NCI-H1417 treated with DMSO at 0.1 percent for 48 hours (cell line): ENCODE results near the gene C2orf81.

Source experiments
- DNase-seq: peaks from one replicate; lab custom pipeline; 2025; lab: John Stamatoyannopoulos, UW

Gene C2orf81

DNA sequence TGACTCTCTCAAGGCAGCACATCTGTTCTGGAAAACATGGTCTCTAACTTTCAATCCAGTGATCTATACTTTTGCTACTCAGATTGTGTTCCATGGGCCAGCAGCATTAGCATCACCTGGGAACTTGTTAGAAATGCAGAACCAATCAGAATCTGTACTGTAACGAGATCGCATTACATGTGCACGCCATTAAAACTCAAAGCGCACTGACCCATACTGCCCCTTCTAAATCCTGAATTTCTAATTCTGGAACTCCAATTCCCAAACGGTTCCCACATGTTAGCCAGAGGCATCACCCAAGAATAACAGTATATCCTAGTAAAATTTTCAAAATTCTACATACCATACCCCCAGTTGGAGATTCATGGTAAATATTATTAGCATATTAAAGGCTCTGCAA, 30.8 kb downstream of the C2orf81 start:
- no peak for DNase-seq

DNA sequence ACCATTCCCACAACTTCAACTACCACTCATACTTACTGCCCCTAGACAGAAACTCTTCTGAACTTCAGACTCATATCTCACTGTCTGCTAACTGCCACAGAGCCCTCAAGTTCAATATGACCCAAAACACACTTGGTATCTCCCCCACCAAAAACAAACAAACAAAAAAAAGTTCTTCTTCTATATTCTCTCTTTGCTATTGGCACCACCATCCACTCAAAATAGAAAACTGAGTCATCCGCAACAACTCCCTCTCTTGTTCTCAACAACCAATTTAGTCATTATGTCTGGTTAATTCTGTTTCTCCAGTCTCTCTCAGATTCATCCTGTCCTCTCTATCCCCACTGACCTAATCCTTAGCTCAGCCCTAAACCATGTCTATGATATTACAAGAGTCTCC, 34.1 kb downstream of the C2orf81 start:
- no peak for DNase-seq

DNA sequence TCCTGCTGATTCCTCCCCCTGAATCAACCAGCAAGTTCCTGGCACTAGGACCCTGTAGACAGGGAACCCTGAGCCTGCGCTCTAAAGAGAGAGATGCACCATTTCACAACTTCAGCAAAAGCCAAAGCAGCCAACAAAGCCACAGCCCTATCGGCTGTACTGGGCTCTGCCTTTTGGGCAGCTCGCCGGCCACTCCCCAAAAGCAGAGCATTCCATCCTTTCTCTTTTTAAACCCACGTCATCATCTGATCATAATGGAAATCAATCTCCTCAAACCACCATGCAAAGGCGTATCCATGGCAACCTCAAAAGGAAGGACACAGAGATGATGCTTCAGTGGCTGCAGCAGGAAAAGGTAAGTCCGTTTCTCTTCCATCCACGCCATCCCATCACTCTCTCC, 36.0 kb downstream of the C2orf81 start:
- DNase-seq = no peak

DNA sequence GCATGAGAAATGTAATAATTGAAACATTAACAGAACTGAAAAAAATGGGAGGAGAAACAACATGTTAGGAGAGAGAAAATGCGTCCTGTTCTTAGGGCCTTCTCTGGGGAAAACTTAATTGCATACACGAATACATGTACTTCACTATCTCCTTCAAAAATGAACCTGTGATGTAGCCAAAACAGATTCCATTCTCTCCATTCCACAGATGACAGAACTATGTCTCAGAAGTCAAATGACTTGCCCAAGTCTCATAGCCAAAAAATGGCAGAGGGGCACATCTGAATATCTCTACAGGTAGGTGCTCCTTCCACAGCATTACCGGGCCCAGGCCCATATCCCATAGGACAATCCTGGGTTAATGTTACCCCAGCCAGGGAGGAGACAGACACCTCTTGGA, 37.4 kb downstream of the C2orf81 start:
- DNase-seq = no peak

DNA sequence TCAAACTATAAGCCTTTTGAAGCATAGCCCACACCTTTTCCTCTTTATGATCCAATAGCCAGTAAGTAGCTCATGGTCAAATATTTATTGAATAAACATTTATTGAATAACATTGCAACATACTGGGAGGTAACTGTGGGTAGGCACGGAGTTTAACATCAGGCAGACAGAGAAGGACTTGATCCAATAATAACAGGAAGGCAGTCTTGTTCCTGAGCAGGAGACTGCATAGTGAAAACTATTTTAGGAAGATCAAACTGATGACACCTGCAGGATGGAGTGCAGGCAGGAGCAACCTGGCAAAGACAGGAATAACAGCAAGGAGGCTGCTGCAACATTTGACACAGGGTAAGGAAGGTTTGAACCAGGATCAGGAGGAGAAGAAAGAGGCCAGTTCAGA, 38.2 kb downstream of the C2orf81 start:
- DNase-seq = no peak

DNA sequence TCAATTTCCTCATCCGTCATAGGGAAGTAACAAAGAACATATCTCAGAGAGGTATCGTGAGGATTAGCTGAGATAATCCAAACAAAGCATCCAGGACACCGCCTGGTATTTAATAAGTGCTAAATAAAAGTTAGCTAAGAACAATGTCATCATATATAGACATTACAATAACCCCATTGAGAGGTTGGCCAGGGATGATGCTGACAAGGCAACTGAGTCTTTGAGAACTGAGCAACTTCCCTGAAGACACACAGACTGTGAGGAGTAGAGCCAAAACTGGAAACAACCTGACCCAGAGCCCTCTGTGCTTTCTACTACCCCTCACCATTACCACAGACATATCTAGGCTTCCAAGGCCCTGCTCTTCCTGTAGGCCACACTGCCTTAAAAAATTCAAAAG, 39.7 kb downstream of the C2orf81 start:
- no peak for DNase-seq

DNA sequence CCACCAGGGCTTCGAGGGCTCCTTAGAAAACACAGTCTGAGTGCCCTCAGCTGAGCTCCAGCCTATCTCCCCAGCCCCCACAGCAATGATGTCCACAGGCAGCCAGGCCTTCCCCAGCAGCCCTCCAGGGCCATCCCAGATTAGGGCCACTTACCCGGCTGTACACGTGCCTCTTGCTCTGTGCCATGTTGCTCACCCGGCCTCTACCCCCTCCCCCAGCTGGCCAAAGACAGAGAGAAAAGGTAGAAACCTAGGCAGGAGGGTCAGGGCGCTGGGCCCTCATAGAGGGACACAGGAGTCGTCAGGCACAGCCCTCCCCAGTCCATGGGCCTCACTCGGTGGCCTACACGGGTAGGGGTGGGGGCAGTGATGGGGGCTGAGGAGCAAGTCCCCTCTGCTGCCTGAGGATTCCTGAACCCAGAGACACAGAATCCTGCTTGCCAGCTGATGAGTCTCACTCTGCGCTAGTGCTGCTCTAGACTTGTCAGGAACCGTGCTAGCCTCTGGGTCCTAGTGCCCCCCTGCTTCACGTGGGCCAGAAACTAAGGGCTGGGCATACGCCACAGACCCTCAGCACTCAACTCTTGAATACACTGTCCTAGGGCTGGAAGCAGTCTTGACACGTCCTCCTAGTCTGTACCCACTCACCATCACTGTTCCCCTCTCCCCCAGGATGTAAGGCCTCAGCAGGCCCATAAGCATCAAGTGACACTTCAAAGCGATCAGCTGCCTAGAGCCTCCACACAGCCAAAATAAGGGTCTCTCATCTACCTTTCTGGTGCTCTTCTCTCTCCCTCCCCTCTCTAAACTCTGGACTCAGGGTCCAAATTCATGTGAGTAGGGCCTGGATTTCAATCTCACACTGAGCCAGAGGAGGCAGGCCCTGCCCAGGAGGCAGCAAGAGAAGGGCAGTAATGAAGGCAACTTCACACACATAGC, 41.3 kb downstream of the C2orf81 start, which contains the start of gene DCTN1:
DCTN1 (minus strand) TSS at position 461 of the 939 bp plus-strand sequence; CDS start at position 187, 274 bp downstream.
- no peak for DNase-seq

DNA sequence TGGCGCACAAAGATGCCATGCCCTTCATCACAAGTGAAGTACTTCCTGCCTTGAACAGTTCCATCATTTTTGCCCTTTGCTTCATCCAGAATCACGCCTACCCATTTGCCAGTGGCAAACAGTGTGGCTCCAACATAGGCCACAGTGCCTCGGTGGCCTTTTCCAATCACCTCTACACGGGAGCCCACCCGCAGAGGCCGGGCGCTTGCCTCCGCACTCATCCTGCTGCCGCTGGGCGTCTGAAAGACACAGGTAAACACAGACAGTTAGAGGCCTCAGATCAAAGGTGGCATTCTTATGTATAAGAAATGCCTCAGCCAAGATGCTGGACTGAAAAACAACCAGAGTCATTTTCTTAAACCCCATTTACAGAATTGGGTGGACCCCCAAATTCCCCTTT, 43.4 kb downstream of the C2orf81 start:
- DNase-seq = no peak

DNA sequence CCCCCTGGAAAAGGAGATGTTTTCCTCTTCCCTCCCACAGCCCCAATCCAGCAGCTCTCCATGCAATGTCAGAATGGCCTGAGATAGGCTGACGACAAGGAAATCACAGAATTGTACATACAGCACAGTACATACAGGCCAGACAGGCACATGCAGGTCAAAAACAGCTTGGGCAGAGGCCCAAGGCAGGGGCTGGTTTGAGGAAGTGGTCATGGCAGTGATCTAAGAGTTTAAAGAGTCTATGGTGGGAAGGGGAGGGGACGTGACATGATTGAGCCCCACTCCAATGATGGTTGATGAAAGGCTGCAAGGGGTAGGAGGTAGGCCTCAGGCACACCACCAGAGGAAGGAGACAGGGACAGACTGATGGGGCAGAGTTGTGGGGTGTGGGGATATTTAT, 45.6 kb downstream of the C2orf81 start:
- DNase-seq = no peak

DNA sequence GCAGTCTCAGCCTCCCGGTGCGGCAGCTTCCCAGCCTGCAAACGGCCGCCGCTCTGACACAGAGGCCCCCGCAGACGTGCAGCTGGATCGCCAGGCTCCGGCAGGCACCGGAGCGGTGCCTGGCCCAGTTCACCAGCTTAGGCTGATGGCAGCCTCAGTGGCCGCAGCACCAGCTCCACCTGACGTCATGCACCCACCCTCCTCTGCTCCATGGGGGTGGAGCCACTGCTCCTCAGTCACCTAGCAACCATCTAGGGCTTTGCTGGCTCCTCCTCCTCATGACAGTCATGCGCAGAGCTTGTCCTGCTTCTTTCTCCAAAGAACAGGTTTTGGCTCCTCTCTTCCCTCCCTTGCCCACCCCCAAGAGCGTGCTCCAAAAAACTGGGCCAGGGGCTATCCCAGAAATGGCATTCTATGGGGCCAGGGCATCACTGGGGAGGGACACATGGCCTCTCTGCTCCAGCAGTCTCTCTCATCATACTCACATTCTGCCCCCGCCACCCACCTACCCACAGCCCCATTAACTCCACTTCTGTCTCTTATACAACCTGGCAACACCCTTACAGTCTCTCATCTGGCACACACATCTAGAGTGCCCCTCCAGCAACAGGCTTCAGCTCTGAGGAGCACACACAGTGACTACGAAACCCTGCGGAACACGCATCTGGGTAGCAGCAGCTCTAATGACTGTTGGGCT, 46.8 kb downstream of the C2orf81 start:
- DNase-seq = peak; percentile 49

DNA sequence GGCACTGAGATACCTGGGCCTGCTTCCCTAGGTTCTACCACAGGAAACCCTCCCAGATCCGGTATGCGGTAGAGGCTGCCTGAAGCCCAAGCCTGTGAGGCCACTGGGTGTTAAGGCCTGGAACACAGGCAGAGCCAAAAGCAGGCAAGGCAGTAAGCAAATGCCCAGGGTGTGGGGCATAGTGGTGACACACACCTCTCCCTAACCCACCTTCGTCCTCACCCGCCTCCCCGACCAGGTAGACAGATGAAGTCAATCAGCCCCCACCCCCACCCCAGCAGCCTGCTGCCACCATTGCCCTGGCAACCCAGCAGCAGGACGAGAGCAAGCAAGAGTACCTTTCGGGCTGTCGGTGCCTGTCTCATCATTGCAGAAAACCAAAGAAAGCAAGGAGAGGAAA, 47.4 kb downstream of the C2orf81 start:
- no peak for DNase-seq

DNA sequence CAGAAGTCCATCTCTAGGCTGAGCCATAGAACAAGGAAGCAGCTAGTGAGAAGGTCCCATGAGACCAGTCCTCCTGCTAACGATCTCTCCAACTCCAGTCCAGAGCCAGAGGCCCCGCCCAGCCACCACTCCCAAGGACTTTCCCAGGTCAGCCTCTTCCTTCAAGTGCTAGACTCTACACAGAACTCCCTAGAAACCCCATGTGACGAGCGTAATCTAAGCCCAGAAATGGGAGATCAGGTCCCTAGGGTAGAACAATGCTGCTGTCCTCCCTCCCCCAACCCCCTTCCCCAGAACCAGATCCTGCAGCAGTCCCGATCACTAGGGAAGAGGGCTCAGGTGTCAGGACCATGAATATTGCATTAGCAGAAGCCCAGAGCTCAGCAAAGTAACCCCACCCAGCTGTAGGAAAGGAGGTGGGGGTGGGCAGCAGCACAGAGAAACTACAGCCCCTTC, 48.2 kb downstream of the C2orf81 start:
- no peak for DNase-seq

DNA sequence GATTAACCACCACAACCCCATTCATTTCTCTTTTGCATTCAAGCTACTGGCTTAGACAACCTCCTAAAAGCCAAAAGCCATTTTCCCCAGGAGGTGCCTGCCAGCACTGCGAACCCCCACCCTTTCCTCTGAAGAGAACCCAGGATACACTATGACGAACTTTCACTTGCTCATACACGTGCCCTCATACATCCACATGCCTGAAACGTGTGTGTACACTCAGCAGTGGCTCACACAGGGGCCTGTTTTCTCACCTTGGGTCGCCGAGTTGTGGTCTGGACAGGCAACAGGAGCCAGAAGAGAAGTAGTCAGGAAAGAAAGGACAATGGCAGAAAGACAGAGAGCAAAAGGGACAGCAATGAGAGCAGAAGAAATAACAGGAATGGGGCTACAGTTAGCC, 48.7 kb downstream of the C2orf81 start:
- no peak for DNase-seq

DNA sequence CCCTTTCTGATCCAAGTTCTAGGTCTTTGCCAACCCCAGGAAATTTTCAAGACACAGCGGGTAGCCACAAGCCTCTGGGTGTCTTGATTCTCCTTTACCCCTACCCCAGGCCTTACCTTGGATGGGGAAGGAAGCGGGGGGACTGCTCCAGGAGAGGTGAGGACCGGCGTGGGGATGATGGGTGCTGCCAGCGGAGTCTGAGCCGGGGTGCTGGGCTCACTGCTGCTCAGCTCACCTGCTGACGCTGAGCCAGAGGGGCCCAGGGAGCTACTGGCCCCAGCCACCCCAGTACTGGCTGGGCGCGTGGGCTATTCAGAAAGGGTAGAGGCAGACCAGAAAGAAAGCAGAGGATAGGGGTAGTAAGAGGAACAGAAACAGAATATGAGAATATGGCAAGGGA, 50.0 kb downstream of the C2orf81 start:
- no peak for DNase-seq

DNA sequence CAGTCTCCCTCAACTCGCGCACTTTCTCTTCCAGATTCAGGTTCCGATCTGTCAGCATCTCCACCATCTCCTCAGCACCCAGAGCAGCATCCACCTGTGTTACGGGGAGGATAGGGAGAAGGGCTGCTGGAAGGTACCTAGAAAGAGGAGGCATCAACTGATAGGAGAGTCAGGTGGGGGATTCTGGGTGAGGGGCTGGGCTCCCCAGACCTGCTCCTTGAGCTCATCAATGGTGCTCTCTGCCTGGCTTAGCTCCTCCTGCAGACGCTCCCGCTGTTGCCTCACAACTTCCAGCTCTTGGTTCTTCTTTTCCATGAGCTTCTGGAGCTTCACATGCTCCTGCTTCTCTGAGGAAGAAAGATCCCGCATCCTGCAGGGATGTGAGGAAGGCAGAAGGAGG, 51.4 kb downstream of the C2orf81 start:
- no peak for DNase-seq

DNA sequence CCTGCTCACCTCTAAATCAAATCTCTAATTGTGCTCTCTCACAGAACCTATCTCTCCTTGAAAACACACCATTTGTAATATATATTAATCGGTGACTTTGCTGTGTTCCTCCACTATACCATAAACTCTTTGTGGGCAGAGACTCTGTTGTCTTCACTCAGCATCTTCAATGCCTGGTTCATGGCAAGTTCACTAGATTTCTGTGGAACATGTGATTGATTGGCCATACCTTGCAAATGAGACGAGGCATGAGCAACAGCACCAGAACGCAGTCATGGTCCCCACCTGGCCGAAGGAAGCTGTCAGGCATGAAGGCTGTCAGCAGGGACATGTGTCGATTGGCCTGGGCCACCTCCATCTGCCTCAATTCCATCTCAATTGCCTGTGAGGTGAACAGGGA, 52.9 kb downstream of the C2orf81 start:
- DNase-seq = no peak

DNA sequence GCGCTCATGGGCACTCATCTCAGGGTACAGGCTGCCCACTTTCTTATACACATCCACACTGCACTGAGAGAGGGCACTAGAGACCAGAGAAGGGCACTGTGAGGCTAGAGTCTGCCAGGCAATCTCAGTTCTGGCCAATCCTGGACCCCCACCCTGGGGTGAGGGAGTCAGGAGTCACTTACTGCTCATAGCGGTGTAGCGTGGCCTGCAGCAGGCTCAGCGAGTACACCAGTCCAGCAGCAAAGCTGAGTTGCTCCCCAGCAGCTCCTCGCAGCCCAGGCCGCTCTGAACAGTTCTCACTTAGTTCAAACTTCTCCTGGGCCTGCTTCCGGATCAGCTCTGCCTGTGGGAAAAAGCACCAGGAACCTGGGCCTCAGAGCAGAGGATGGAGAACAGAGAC, 53.6 kb downstream of the C2orf81 start:
- no peak for DNase-seq

DNA sequence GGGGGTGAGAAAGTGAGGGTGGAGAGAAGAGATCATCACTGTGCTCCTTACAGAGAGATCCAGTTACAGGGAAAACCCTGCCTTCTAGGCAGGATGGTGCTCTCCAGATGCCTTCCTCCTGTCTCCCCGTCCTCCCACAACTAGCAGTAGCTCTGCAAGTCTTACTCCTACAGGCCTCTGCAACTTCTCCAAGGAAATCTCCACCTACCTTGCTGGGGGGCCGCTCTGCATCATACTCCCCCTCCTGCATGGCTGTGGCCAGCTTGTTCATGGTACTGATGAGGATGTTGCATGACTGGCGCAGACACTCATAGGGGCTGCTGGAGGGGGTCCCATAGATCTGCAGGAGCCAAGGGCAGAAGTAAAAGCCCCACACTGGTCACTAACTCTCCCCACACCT, 55.4 kb downstream of the C2orf81 start:
- no peak for DNase-seq

DNA sequence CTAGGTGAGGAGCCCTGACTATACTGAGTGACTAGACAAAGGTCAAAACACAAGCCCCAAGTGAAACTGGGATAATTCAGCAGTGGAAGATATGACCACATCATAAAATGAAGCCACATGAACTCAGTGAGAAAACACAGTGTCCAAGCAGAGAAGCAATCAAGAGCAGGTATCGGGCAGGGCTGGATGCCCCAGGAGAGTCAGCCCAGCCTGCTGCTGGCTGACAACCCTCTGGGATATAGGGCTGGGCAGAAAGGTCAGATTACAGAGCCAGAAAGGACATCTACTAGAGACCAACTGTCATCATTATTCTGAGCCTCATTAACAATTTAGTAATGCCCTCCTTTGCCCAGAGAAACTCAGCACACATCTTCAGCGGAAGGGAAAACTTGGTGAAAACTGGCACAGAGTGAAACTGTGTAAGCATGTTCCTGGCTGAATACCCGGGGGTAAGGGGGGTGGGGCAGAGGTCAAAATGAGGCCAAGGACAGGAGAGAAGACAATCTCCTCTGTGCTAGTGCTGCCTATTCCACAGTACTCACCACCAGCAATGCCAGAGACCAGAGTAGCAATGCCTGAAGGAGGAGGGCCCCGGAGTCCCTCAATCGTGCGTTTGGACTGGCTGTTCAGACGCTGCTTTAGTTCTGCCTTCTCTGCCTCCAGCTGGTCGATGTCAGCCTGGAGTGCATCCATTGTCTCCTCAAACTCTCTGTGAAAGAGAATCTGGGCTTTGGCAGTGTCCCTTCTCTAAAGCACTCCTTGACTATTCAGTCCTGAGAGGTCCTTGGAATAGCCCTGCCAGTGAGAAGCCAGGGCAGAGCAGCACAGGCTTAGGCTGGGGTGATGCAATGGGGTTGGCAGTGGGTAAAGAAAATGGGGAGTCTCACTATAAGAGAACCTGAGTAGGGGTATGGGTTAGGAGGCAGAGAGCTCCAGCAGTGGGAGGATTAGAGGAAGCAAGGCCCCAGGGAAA, 56.6 kb downstream of the C2orf81 start:
- DNase-seq = no peak
